Measurements from ENCODE around the gene MAGI2.
"Not testable (repeated sequence)": the region's sequence is repeated elsewhere in the genome, so short reads cannot be mapped to it uniquely, and the experiment has no call there.

MAGI2 gene

DNA sequence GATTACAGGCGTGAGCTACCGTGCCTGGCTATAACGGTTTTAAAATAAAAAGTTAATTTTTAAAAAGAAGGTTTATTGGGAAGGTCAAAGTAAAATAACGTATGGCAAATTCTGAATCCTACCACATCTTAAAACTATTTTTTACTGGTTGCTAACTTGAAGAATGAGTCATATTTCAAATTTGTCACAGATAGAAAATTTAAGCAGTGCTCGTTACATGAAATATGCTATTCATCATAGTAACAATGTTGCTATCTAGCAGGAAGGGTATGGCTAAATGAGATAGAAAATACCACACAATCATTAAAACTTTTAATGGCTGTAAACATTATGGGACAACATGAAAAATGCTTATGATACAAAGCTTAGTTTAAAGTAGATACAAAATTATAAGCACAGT is 1154.4 kb downstream of the MAGI2 start:
- Histone ChIP-seq H3K4me2 (ENCODE audit: low read depth, low read length, poor library complexity, severe bottlenecking) (no peak overlapping the region), H3F3A (ENCODE audit: low read depth) (no peaks in the 10 kb centered on the region), H2AFZ (ENCODE audit: low read length) (no peak overlapping the region), H3K36me3 (ENCODE audit: insufficient read depth, low read length) (no peaks in the 10 kb centered on the region), H3K9me2 (replicated peaks; ENCODE audit: low read depth, low read length) (no peaks in the 10 kb centered on the region), H3K4me1 (ENCODE audit: insufficient read depth, low read length, poor library complexity, severe bottlenecking) (no peaks in the 10 kb centered on the region), H3K9me3 (ENCODE audit: insufficient read depth, low read depth, low read length) (no peaks in the 10 kb centered on the region), H3K27me3 (ENCODE audit: insufficient read depth, low read length, poor library complexity, severe bottlenecking) (no peaks in the 10 kb centered on the region), H3K79me2 (ENCODE audit: insufficient read depth, low read length) (no peaks in the 10 kb centered on the region), H4K20me1 (ENCODE audit: insufficient read depth, low read length, poor library complexity, severe bottlenecking) (no peaks in the 10 kb centered on the region), H3K4me3 (ENCODE audit: low read length, poor library complexity, severe bottlenecking) (no peak overlapping the region), H3K9ac (ENCODE audit: low read depth, low read length, poor library complexity, severe bottlenecking) (no peak overlapping the region)
- no peak for TF ChIP-seq EZH2phosphoT487 (IDR thresholded peaks at IDR 0.05; ENCODE audit: borderline replicate concordance)
- TF ChIP-seq, protein P1, sequence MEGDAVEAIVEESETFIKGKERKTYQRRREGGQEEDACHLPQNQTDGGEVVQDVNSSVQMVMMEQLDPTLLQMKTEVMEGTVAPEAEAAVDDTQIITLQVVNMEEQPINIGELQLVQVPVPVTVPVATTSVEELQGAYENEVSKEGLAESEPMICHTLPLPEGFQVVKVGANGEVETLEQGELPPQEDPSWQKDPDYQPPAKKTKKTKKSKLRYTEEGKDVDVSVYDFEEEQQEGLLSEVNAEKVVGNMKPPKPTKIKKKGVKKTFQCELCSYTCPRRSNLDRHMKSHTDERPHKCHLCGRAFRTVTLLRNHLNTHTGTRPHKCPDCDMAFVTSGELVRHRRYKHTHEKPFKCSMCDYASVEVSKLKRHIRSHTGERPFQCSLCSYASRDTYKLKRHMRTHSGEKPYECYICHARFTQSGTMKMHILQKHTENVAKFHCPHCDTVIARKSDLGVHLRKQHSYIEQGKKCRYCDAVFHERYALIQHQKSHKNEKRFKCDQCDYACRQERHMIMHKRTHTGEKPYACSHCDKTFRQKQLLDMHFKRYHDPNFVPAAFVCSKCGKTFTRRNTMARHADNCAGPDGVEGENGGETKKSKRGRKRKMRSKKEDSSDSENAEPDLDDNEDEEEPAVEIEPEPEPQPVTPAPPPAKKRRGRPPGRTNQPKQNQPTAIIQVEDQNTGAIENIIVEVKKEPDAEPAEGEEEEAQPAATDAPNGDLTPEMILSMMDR (conservative IDR thresholded peaks at IDR 0.05; ENCODE audit: low read length), result no peak

DNA sequence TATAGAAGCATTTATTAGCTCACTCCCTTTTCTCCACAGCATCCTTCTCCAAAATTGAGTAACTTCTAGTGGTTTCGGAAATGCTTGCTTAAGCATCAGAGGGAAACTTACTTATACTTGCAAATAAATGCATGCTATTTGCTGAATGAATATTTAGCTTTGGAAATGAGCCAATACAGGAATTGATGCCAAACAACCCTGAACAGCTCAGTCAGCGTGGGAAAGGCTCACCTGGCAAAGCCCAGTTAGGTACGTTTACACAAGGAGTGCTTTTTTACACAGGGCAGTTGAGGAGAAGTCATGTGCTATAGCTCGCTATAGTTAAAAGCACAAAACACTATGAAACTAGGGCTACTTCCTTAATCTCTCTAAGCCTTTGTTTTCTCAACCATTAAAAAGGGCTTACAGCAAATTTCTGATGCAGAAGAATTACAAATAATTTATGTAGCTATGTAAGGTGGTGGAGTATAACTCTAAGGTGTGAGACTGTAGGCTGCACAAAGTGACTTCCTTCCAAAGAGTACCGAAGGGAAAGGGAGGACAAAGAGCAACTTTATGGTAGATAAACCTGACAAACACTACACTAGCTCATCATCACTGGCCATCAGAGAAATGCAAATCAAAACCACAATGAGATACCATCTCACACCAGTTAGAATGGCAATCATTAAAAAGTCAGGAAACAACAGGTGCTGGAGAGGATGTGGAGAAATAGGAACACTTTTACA is 1156.7 kb downstream of the MAGI2 start:
- no peaks in the 10 kb centered on the region for H3K36me3 ChIP-seq (ENCODE audit: insufficient read depth, low read length)
- TF ChIP-seq EZH2phosphoT487 (IDR thresholded peaks at IDR 0.05; ENCODE audit: borderline replicate concordance), result no peak
- TF ChIP-seq, protein P1 (conservative IDR thresholded peaks at IDR 0.05; ENCODE audit: low read length), result no peak
- H3K4me2 ChIP-seq (ENCODE audit: low read depth, low read length, poor library complexity, severe bottlenecking), result no peak overlapping the region

DNA sequence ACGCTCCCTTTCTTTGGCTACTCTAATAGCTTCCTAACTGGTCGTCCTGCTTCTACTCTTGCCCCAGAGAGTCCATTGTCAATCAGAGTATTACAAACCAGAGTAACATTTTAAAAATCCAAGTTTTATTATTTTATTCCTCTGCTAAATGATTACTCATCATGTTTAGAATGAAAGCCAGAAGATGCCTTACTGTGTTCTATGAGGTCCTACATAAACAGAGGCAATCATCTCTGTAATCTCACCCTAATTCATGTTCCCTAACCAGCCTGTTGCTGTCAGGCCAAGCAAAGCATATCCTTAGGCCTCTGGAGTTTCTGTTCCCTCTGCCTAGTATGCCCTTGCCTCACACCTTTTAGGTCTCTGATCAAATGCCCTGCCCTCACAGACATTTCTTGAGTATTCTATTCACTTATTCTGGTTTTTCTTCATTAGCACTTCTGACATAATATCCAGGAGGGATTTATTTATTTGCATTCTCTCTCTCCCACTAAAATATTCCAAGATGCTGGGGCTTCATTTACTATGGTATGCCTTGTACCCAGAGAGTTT is 1157.3 kb downstream of the MAGI2 start:
- Histone ChIP-seq H3K4me2 (ENCODE audit: low read depth, low read length, poor library complexity, severe bottlenecking) (no peak overlapping the region), H3K9ac (ENCODE audit: low read depth, low read length, poor library complexity, severe bottlenecking) (no peak overlapping the region), H2AFZ (ENCODE audit: low read length) (no peak overlapping the region), H4K20me1 (ENCODE audit: insufficient read depth, low read length, poor library complexity, severe bottlenecking) (no peaks in the 10 kb centered on the region), H3K79me2 (ENCODE audit: insufficient read depth, low read length) (no peaks in the 10 kb centered on the region), H3K4me1 (ENCODE audit: insufficient read depth, low read length, poor library complexity, severe bottlenecking) (no peaks in the 10 kb centered on the region), H3K9me3 (ENCODE audit: insufficient read depth, low read depth, low read length) (no peaks in the 10 kb centered on the region), H3K36me3 (ENCODE audit: insufficient read depth, low read length) (no peaks in the 10 kb centered on the region), H3K27me3 (ENCODE audit: insufficient read depth, low read length, poor library complexity, severe bottlenecking) (no peaks in the 10 kb centered on the region), H3K4me3 (ENCODE audit: low read length, poor library complexity, severe bottlenecking) (no peak overlapping the region), H3K9me2 (replicated peaks; ENCODE audit: low read depth, low read length) (no peaks in the 10 kb centered on the region), H3F3A (ENCODE audit: low read depth) (no peaks in the 10 kb centered on the region)
- TF ChIP-seq, protein P1 (conservative IDR thresholded peaks at IDR 0.05; ENCODE audit: low read length), result no peak
- no peak for TF ChIP-seq EZH2phosphoT487 (IDR thresholded peaks at IDR 0.05; ENCODE audit: borderline replicate concordance)

More for the DNA sequence above, 1156.7 kb downstream of the MAGI2 start:
- Histone ChIP-seq H3K9me2 (replicated peaks; ENCODE audit: low read depth, low read length) (no peaks in the 10 kb centered on the region), H3K9me3 (ENCODE audit: insufficient read depth, low read depth, low read length) (no peaks in the 10 kb centered on the region), H3K4me3 (ENCODE audit: low read length, poor library complexity, severe bottlenecking) (no peak overlapping the region), H3K27me3 (ENCODE audit: insufficient read depth, low read length, poor library complexity, severe bottlenecking) (no peaks in the 10 kb centered on the region), H2AFZ (ENCODE audit: low read length) (no peak overlapping the region), H3K4me1 (ENCODE audit: insufficient read depth, low read length, poor library complexity, severe bottlenecking) (no peaks in the 10 kb centered on the region), H3K79me2 (ENCODE audit: insufficient read depth, low read length) (no peaks in the 10 kb centered on the region), H3K9ac (ENCODE audit: low read depth, low read length, poor library complexity, severe bottlenecking) (no peak overlapping the region), H3F3A (ENCODE audit: low read depth) (no peaks in the 10 kb centered on the region), H4K20me1 (ENCODE audit: insufficient read depth, low read length, poor library complexity, severe bottlenecking) (no peaks in the 10 kb centered on the region)

DNA sequence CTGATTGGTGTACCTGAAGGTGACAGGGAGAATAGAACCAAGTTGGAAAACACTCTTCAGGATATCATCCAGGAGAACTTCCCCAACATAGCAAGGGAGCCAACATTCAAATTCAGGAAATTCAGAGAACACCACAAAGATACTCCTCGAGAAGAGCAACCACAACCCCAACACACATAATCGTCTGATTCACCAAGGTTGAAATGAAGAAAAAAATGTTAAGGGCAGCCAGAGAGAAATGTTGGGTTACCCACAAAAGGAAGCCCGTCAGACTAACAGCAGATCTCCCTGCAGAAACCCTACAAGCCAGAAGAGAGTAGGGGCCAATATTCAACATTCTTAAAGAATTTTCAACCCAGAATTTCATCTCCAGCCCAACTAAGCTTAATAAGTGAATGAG is 1164.0 kb downstream of the MAGI2 start:
- H3K9ac ChIP-seq (ENCODE audit: low read depth, low read length, poor library complexity, severe bottlenecking); H3F3A ChIP-seq (ENCODE audit: low read depth); H3K79me2 ChIP-seq (ENCODE audit: insufficient read depth, low read length); H2AFZ ChIP-seq (ENCODE audit: low read length); H4K20me1 ChIP-seq (ENCODE audit: insufficient read depth, low read length, poor library complexity, severe bottlenecking); H3K27me3 ChIP-seq (ENCODE audit: insufficient read depth, low read length, poor library complexity, severe bottlenecking); H3K4me3 ChIP-seq (ENCODE audit: low read length, poor library complexity, severe bottlenecking); H3K9me3 ChIP-seq (ENCODE audit: insufficient read depth, low read depth, low read length); H3K9me2 ChIP-seq (replicated peaks; ENCODE audit: low read depth, low read length); H3K4me1 ChIP-seq (ENCODE audit: insufficient read depth, low read length, poor library complexity, severe bottlenecking); H3K4me2 ChIP-seq (ENCODE audit: low read depth, low read length, poor library complexity, severe bottlenecking); H3K36me3 ChIP-seq (ENCODE audit: insufficient read depth, low read length): not testable (repeated sequence)

Data from Loucy (cell line).